ENCODE measurements around the gene HCFC2.
"Not testable (repeated sequence)": the region's sequence is repeated elsewhere in the genome, so short reads cannot be mapped to it uniquely, and the experiment has no call there.

Gene HCFC2

GRCh38 chr12:104064031-104064841 is at the start of gene HCFC2:
Gene HCFC2 (plus strand): TSS chr12:104064531. CDS start chr12:104064561, 30 bp downstream.
- DNase-seq (ENCODE audit: low read depth): peak; percentile 87

GRCh38 chr12:104021862-104022261 is 42.5 kb upstream of the HCFC2 start:
- DNase-seq (ENCODE audit: low read depth): not testable (repeated sequence)

- no peak for DNase-seq (ENCODE audit: low read depth)
These were observed 41.5 kb upstream of the HCFC2 start for GRCh38 chr12:104022786-104023185.

- no peak for DNase-seq (ENCODE audit: low read depth)
These were observed 40.6 kb upstream of the HCFC2 start for GRCh38 chr12:104023710-104024109.

GRCh38 chr12:104024348-104024747 is 40.0 kb upstream of the HCFC2 start:
- DNase-seq (ENCODE audit: low read depth): no peak

DNA sequence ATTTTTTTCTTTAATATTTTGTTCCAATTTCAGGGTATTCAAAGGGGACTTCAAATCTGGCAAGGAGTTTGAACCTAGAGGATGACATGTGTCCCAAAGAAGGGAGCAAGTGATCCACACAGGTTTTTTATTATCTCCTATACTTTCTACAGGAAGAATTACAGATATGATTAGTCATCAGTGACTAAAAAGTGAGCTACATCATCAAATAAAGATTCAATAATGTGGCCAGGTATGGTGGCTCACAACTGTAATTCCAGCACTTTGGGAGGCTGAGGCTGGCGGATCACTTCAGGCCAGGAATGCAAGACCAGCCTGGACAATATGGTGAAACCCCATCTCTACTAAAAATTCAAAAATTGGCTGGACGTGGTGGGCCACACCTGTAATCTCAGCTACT is 38.6 kb upstream of the HCFC2 start:
- no peak for DNase-seq (ENCODE audit: low read depth)

- no peak for DNase-seq (ENCODE audit: low read depth)
These were observed 37.3 kb upstream of the HCFC2 start for GRCh38 chr12:104026841-104027599.

- DNase-seq (ENCODE audit: low read depth): not testable (repeated sequence)
These were observed 33.7 kb upstream of the HCFC2 start for GRCh38 chr12:104030596-104030995.

- DNase-seq (ENCODE audit: low read depth): not testable (repeated sequence)
These were observed 28.2 kb upstream of the HCFC2 start for GRCh38 chr12:104036143-104036542.

- DNase-seq (ENCODE audit: low read depth): not testable (repeated sequence)
These were observed 24.6 kb upstream of the HCFC2 start for GRCh38 chr12:104039769-104040168.

- DNase-seq (ENCODE audit: low read depth): no peak
These were observed 21.8 kb upstream of the HCFC2 start for GRCh38 chr12:104042580-104042979.

DNA sequence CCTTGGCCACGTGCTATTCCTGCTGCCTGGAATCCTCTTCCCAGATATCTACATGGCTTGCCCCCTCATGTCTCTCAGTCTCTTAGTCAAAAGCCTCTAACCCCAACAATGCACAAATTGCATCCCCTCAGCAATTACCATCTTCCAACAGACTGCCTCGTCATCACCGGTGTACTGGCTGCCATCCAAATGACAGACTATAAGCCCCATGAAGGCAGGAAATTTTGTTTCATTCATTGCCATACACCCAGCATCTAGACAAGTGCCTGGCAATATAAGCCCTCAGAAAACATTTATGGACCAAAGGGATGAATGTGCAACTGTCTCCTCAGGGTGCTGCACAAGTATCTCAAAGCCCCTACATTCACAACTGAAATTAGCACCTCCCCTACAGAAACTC is 20.2 kb upstream of the HCFC2 start:
- DNase-seq (ENCODE audit: low read depth): no peak

DNA sequence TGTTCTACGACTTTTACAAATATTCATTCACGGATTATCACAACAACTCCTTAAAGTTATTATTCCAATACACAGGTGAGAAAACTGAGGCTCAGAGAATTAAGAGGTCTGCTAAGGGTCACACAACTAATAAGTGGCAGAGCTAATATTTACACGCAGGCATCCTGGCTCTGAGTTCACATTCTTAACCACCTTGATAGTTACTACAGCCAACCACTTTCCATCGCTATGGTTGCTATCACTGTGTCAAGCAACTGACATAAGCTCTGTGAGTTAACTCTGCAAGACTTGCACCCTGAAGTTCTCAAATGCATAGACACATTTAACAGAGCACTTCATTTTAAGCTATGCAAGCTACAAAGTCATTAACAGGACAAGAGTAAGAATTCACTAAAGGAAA is 18.0 kb upstream of the HCFC2 start:
- no peak for DNase-seq (ENCODE audit: low read depth)

DNA sequence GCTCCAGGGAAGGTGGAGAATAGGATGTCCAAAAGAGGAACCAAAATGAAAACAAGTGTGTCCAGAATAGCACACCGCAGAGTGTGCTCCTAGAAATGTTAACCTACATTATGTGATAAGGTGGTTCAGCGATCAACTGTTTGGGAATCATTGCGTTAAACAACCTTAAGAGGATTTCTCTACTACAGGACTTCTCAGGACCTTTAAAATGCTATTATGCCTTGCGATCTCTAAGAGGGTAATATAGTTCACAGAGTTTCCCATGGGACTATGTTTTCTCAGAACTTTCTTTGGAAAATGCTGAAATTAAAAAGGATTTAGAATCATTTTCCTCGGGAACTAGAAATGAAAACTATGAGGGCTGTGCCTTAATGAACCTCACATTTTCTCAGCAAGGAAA is 16.2 kb upstream of the HCFC2 start:
- DNase-seq (ENCODE audit: low read depth): no peak

DNA sequence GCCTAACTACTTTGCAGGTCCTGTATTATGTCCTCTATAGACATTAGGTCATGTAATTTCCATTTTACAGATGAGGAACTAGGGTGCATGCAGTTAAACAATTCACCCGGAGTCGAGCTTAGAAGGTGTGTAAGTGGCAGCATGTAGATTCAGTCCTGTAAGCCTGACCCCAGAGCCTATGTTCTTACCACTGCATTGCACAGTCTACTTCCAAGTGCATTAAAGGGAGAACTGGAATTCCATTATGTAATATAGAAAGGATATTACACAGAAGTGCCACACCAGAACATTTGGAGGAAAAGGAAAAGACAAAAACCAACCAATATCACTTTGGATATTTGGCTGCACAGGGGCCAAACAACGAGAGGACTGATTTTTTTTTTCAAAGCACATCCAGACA is 15.5 kb upstream of the HCFC2 start:
- DNase-seq (ENCODE audit: low read depth): no peak

GRCh38 chr12:104049278-104049902 is 14.9 kb upstream of the HCFC2 start:
- no peak for DNase-seq (ENCODE audit: low read depth)

GRCh38 chr12:104049903-104050356 is 14.4 kb upstream of the HCFC2 start, which contains the start of gene GLT8D2:
Gene GLT8D2 (minus strand): TSS chr12:104050187. CDS start chr12:104019648, 30,539 bp downstream.
- no peak for DNase-seq (ENCODE audit: low read depth)

- DNase-seq (ENCODE audit: low read depth): no peak
These were observed 13.9 kb upstream of the HCFC2 start for GRCh38 chr12:104050436-104050835.

- no peak for DNase-seq (ENCODE audit: low read depth)
These were observed 9.5 kb upstream of the HCFC2 start for GRCh38 chr12:104054681-104055346.

- DNase-seq (ENCODE audit: low read depth): no peak
These were observed 8.5 kb upstream of the HCFC2 start for GRCh38 chr12:104055686-104056388.

GRCh38 chr12:104056419-104056972 is 7.8 kb upstream of the HCFC2 start:
- no peak for DNase-seq (ENCODE audit: low read depth)

Data from activated T-helper 9 cell treated with anti-CD3 and anti-CD28 coated beads, Interleukin-2, amount 50 U/mL, for 16 hours (primary cell).